NCI-H2227 (cell line): ENCODE data around the gene SLC25A46.
A peak's percentile ranks its signal among the peaks of the same experiment; 100 is the strongest.
"Not testable (repeated sequence)": the region's sequence is repeated elsewhere in the genome, so short reads cannot be mapped to it uniquely, and the experiment has no call there.

ENCODE experiments used
- DNase-seq: peaks from one replicate; lab custom pipeline; 2025; ENCODE audit not compliant: unreplicated experiment; lab: John Stamatoyannopoulos, UW

SLC25A46 gene

GRCh38 chr5:110754181-110754580 is 15.4 kb downstream of the SLC25A46 start:
- no peak for DNase-seq

- peak; percentile 54 for DNase-seq
Measured at GRCh38 chr5:110757118-110757729, 18.4 kb downstream of the SLC25A46 start.

DNA sequence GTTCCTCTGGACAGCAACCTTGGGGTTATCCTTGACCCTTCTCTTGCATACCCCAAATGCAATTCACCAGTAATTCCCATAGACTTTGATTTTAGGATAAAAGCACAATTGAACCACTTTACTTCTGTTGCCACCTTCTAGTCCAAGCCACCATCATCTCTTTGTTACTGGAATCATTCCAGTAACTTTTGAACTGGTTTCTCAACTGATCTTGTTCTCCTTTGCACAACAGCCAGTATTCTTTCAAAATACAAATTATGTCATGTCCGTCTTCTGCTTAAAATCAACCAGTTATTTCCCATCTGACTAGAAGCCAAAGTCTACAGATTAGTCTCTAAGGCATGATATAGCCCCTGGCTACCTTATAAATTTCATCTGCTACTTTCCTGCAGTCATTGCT is 21.4 kb downstream of the SLC25A46 start:
- DNase-seq: no peak

GRCh38 chr5:110768138-110768860 is 29.5 kb downstream of the SLC25A46 start:
- DNase-seq: no peak

- DNase-seq: no peak
Measured at GRCh38 chr5:110769000-110769681, 30.3 kb downstream of the SLC25A46 start.

GRCh38 chr5:110770286-110770685 is 31.5 kb downstream of the SLC25A46 start:
- no peak for DNase-seq

- no peak for DNase-seq
Measured at GRCh38 chr5:110784901-110785300, 46.1 kb downstream of the SLC25A46 start.

DNA sequence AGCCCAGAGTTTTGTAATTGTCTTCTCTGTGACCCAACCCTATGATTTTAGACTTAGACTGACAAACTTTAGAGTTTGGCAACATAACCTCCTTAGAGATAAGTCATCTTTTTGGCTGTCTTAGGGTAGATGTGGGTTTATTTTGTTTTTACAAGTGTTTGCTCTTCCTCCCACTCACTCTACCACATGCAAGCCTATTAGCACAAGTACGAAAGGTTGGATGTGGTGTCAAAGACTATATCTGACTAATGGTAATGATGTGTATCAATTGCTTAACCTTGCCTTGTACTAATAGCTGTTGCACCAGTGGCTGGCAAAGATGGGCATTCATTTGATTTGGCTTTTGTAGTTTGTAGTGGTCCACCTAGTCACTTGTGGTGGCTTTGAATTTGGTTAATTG is 46.5 kb downstream of the SLC25A46 start:
- DNase-seq: no peak

- not testable (repeated sequence) for DNase-seq
Measured at GRCh38 chr5:110788006-110788405, 49.2 kb downstream of the SLC25A46 start.

- DNase-seq: no peak
Measured at GRCh38 chr5:110790673-110791072, 51.9 kb downstream of the SLC25A46 start.

GRCh38 chr5:110802998-110803397 is 64.2 kb downstream of the SLC25A46 start:
- DNase-seq: no peak

GRCh38 chr5:110803467-110804326 is 64.9 kb downstream of the SLC25A46 start:
- DNase-seq: no peak

GRCh38 chr5:110807169-110807568 is 68.4 kb downstream of the SLC25A46 start:
- DNase-seq: peak; percentile 0

DNA sequence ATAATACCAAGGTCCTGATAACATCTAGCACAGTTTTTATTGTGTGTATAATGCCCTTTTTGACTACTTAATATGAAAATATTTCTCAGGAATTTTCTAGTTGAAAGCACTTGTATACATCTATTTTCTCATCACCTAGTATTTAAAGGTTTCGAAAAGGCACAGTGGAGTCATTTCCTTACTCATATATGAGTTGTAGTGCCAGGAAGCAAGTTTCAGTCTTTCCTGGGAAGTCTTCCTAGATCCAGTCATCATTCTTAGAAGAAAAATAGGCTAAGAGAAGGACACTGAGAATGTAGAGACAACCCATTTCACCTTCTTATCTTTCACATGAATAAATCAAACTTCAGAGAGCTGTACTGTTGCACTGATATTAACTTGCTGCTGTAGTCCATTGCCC is 70.2 kb downstream of the SLC25A46 start:
- DNase-seq: no peak
